CD14-positive monocyte (primary cell): ENCODE measurements around the gene SPNS3. TPM values are rescaled to one million over a fixed set of nuclear protein-coding genes. Genes with fewer than 3 reads are reported as not detected.

ENCODE experiments used
- DNase-seq, 3 donors: peaks; one replicate each; pipeline ENCODE4 v3.0.0-alpha.2; 2011 to 2022
- H2AFZ ChIP-seq: 2 replicates; pipeline ENCODE4 v1.6.0; 2012; ENCODE audit warnings: mild to moderate bottlenecking, low read depth, low read length, inconsistent platforms; ENCODE audit not compliant: insufficient read depth, poor library complexity, severe bottlenecking
- H3K27ac ChIP-seq, 2 donors: 1 replicate in 1 of 2; 2 replicates in 1 of 2; pipeline ENCODE4 v1.5.1; 2012 to 2013; ENCODE audit warnings: low read length in 2 of 2, control low read depth in 1 of 2, inconsistent platforms in 1 of 2, low read depth in 1 of 2, mild to moderate bottlenecking in 1 of 2
- H3K27me3 ChIP-seq, 2 donors: one replicate each; pipeline versions ENCODE4 v1.6.0 to v1.6.1; 2011 to 2013; ENCODE audit warnings: low read length in 2 of 2; ENCODE audit not compliant: control insufficient read depth in 2 of 2, insufficient read depth in 2 of 2
- H3K36me3 ChIP-seq, 2 donors: replicated peaks in 1 of 2; 1 replicate in 1 of 2; 2 replicates in 1 of 2; pipeline versions ENCODE4 v1.5.1 to v1.6.1; 2012 to 2013; ENCODE audit warnings: low read length in 2 of 2, control low read depth in 1 of 2, inconsistent platforms in 1 of 2, mild to moderate bottlenecking in 1 of 2; ENCODE audit not compliant: insufficient read depth in 2 of 2, control insufficient read depth in 1 of 2
- H3K4me1 ChIP-seq, 2 donors: 1 replicate in 1 of 2; 2 replicates in 1 of 2; pipeline versions ENCODE4 v1.5.1 to v1.6.1; 2012 to 2013; ENCODE audit warnings: low read length in 2 of 2, control low read depth in 1 of 2, inconsistent platforms in 1 of 2, mild to moderate bottlenecking in 1 of 2, moderate library complexity in 1 of 2; ENCODE audit not compliant: insufficient read depth in 2 of 2, control insufficient read depth in 1 of 2
- H3K4me2 ChIP-seq: replicated peaks from 2 replicates; pipeline ENCODE3; 2012; ENCODE audit warnings: low read length, moderate library complexity, mild to moderate bottlenecking; ENCODE audit not compliant: poor library complexity, severe bottlenecking; ENCODE audit errors: extremely low read depth
- H3K4me3 ChIP-seq, 3 experiments: fragments of 200-600 bp in 1 of 3; sonication (generic) in 1 of 3; replicated peaks in 1 of 3; 1 replicate in 2 of 3; 2 replicates in 1 of 3; pipeline ENCODE4 v1.5.1; 2011 to 2013; ENCODE audit warnings: low read length in 3 of 3, mild to moderate bottlenecking in 3 of 3, control low read depth in 2 of 3, low read depth in 2 of 3, inconsistent platforms in 1 of 3, moderate library complexity in 1 of 3
- H3K79me2 ChIP-seq: 2 replicates; pipeline ENCODE4 v1.6.0; 2012; ENCODE audit warnings: mild to moderate bottlenecking, control low read depth, inconsistent platforms, low read length, moderate library complexity; ENCODE audit not compliant: insufficient read depth
- H3K9ac ChIP-seq: 2 replicates; pipeline ENCODE4 v1.6.0; 2017; ENCODE audit warnings: low read length, mild to moderate bottlenecking; ENCODE audit not compliant: insufficient read depth, poor library complexity, severe bottlenecking
- H3K9me3 ChIP-seq, 2 donors: replicated peaks in 1 of 2; 1 replicate in 1 of 2; 2 replicates in 1 of 2; pipeline versions ENCODE4 v1.5.1 to v1.6.1; 2012 to 2013; ENCODE audit warnings: low read length in 2 of 2, control low read depth in 1 of 2; ENCODE audit not compliant: control insufficient read depth in 1 of 2, insufficient read depth in 1 of 2
- H4K20me1 ChIP-seq: 2 replicates; pipeline ENCODE4 v1.6.0; 2012; ENCODE audit warnings: mild to moderate bottlenecking, low read length, control low read depth, moderate library complexity; ENCODE audit not compliant: insufficient read depth
- H3K27ac Mint-ChIP-seq, 7 donors: one replicate each; pipeline ENCODE4 v1.8.0; 2020; ENCODE audit warnings: mild to moderate bottlenecking in 7 of 7, mixed read lengths in 7 of 7, moderate library complexity in 6 of 7, inconsistent platforms in 2 of 7
- H3K27me3 Mint-ChIP-seq, 3 donors: one replicate each; pipeline ENCODE4 v1.8.0; 2021 to 2022; ENCODE audit warnings: low read depth in 3 of 3, mild to moderate bottlenecking in 3 of 3, mixed read lengths in 3 of 3, moderate library complexity in 3 of 3, inconsistent platforms in 1 of 3
- H3K36me3 Mint-ChIP-seq, 2 donors: one replicate each; pipeline ENCODE4 v1.8.0; 2020; ENCODE audit warnings: mixed read lengths in 2 of 2, inconsistent platforms in 1 of 2, mild to moderate bottlenecking in 1 of 2
- H3K4me1 Mint-ChIP-seq: one replicate; pipeline ENCODE4 v1.8.0; 2020; ENCODE audit warnings: mild to moderate bottlenecking, mixed read lengths
- H3K4me3 Mint-ChIP-seq, 2 donors: one replicate each; pipeline ENCODE4 v1.8.0; 2020; ENCODE audit warnings: mild to moderate bottlenecking in 2 of 2, mixed read lengths in 2 of 2, moderate library complexity in 1 of 2
- H3K9me3 Mint-ChIP-seq, 7 donors: one replicate each; pipeline ENCODE4 v1.8.0; 2020 to 2022; ENCODE audit warnings: mixed read lengths in 7 of 7, mild to moderate bottlenecking in 6 of 7, moderate library complexity in 6 of 7, inconsistent platforms in 2 of 7
- CTCF ChIP-seq: fragments of 200-600 bp; IDR thresholded peaks from one replicate; pipeline ENCODE4 v1.8.0; 2022; ENCODE audit warnings: antibody characterized with exemption, mild to moderate bottlenecking
- WGBS: methylation state at CpG from one replicate; pipeline ENCODE4 v1.1.5; 2013; ENCODE audit warnings: missing lambda C conversion rate; ENCODE audit not compliant: insufficient coverage; 5-methylcytosine and 5-hydroxymethylcytosine counted together
- intact Hi-C, 2 donors: fragments of 100-400 bp; cut with micrococcal nuclease; formaldehyde crosslinking; loops; one replicate each; pipeline versions ENCODE4 v1.15.0 to v1.15.1; 2023
- polyA plus RNA-seq, 3 donors: library from polyadenylated mRNA; depleted of rRNA in 1 of 3; unstranded in 2 of 3; stranded (reverse) in 1 of 3; fragments of 300-500 nt in 2 of 3; fragments of >200 nt in 1 of 3; fragmentation: Illumina TruSeq in 2 of 3; gene quantifications; 1 replicate in 2 of 3; 2 replicates in 1 of 3; pipeline ENCODE4 v1.2.3, GENCODE V29; 2012 to 2021

Gene SPNS3
- polyA plus RNA-seq, 3 donors = 2.3 to 5.7 (median 4.5) TPM

- no peak overlapping the region for H3K27ac Mint-ChIP-seq
- no peaks in the 10 kb centered on the region for H3K9me3 Mint-ChIP-seq
- Histone ChIP-seq H3K36me3 (peaks cover 10 to 40% of the 10 kb centered on the region in 2 donors), H3K4me3 (no peak overlapping the region), H3K79me2 (peaks cover 57% of the 10 kb centered on the region), H3K27me3 (no peaks in the 10 kb centered on the region), H3K4me2 (no peak overlapping the region), H4K20me1 (no peaks in the 10 kb centered on the region), H3K27ac (no peak overlapping the region), H2AFZ (no peak overlapping the region), H3K4me1 (peaks cover 17 to 22% of the 10 kb centered on the region in 2 donors), H3K9ac (no peak overlapping the region), H3K9me3 (no peaks in the 10 kb centered on the region)
- H3K36me3 Mint-ChIP-seq = peaks cover 34 to 38% of the 10 kb centered on the region in 2 donors
- intact Hi-C loops = no loop called here
- no peaks in the 10 kb centered on the region for H3K27me3 Mint-ChIP-seq
- no peak for DNase-seq
- TF ChIP-seq CTCF = no peak
- 67% methylated on average over 4 of the region's 6 CpGs for WGBS
- H3K4me3 Mint-ChIP-seq = no peak overlapping the region
- peaks cover 25% of the 10 kb centered on the region for H3K4me1 Mint-ChIP-seq
These were observed 9.7 kb downstream of the SPNS3 start for GRCh38 chr17:4443476-4443875.

- Histone ChIP-seq H2AFZ (peak overlapping the region; percentile 73), H3K79me2 (peaks cover 44% of the 10 kb centered on the region), H3K9ac (peak overlapping the region; percentile 25), H3K36me3 (peaks cover 7 to 42% of the 10 kb centered on the region in 2 donors), H3K27me3 (no peaks in the 10 kb centered on the region), H4K20me1 (no peaks in the 10 kb centered on the region), H3K4me3 (no peak overlapping the region), H3K27ac (peak overlapping the region in 1 of 2 donors; percentile 45), H3K9me3 (no peaks in the 10 kb centered on the region), H3K4me2 (peak overlapping the region; percentile 5), H3K4me1 (peaks cover 16 to 19% of the 10 kb centered on the region in 2 donors)
- TF ChIP-seq CTCF = no peak
- H3K36me3 Mint-ChIP-seq = peaks cover 33 to 36% of the 10 kb centered on the region in 2 donors
- no peaks in the 10 kb centered on the region for H3K27me3 Mint-ChIP-seq
- no peaks in the 10 kb centered on the region for H3K9me3 Mint-ChIP-seq
- H3K27ac Mint-ChIP-seq = peak overlapping the region in 3 of 7 donors; percentile 26 to 75 (median 38)
- peak overlapping the region in 1 of 2 donors; percentile 16 for H3K4me3 Mint-ChIP-seq
- H3K4me1 Mint-ChIP-seq = peaks cover 25% of the 10 kb centered on the region
- WGBS = 21% methylated on average over 16 of the region's 18 CpGs
- intact Hi-C loops = no loop called here
- peak; percentile 30 to 47 (median 38) for DNase-seq
These were observed 11.2 kb downstream of the SPNS3 start for GRCh38 chr17:4444782-4445473.
